Right lobe of liver (tissue), 6 donors: ENCODE results near the gene PPARA. TPM values are rescaled to one million over a fixed set of nuclear protein-coding genes. Genes with fewer than 3 reads are reported as not detected.

Experiments
- ATAC-seq, 4 donors: fragments of 200-7000 bp; cut with Tn5 transposase; one replicate each; pipeline ENCODE4 v1.9.1; 2020; ENCODE audit warnings: mild to moderate bottlenecking in 4 of 4, moderate library complexity in 4 of 4
- DNase-seq, 3 donors: peaks; one replicate each; pipeline ENCODE4 v3.0.0-alpha.2; 2020
- H3K27ac ChIP-seq, 3 donors: fragments of 200-600 bp; one replicate each; pipeline ENCODE4 v1.8.0; 2022
- H3K27me3 ChIP-seq, 2 donors: fragments of 200-600 bp; one replicate each; pipeline ENCODE4 v1.8.0; 2022
- H3K36me3 ChIP-seq, 4 donors: fragments of 200-600 bp; sonication (generic) in 1 of 4; one replicate each; pipeline versions ENCODE4 v1.5.1 to v1.8.0; 2017 to 2022; ENCODE audit warnings: control low read depth in 1 of 4
- H3K4me1 ChIP-seq, 4 donors: fragments of 200-600 bp; sonication (generic) in 1 of 4; one replicate each; pipeline versions ENCODE4 v1.5.1 to v1.8.0; 2017 to 2022; ENCODE audit warnings: control low read depth in 1 of 4
- H3K4me3 ChIP-seq, 3 donors: fragments of 200-600 bp; one replicate each; pipeline ENCODE4 v1.8.0; 2022
- H3K9me3 ChIP-seq, 4 donors: fragments of 200-600 bp; sonication (generic) in 1 of 4; one replicate each; pipeline versions ENCODE4 v1.5.1 to v1.8.0; 2017 to 2022; ENCODE audit warnings: control low read depth in 1 of 4
- CTCF ChIP-seq, 4 donors: fragments of 200-600 bp in 3 of 4; fragments of 450-650 bp in 1 of 4; IDR thresholded peaks; one replicate each; pipeline versions ENCODE4 v1.5.1 to v1.8.0; 2016 to 2022; ENCODE audit warnings: antibody characterized with exemption in 4 of 4, mild to moderate bottlenecking in 2 of 4
- POLR2A ChIP-seq: fragments of 450-650 bp; IDR thresholded peaks from one replicate; pipeline ENCODE4 v1.6.1; 2017; ENCODE audit warnings: antibody characterized with exemption, mild to moderate bottlenecking
- WGBS: methylation state at CpG from one replicate; pipeline ENCODE4 v1.1.6; 2018; ENCODE audit warnings: low coverage, low lambda C conversion rate; ENCODE audit not compliant: insufficient coverage; ENCODE audit errors: missing lambda C conversion rate; 5-methylcytosine and 5-hydroxymethylcytosine counted together
- intact Hi-C, 2 donors: fragments of 100-400 bp; cut with DNase I; formaldehyde crosslinking; loops; one replicate each; pipeline versions ENCODE4 v1.11.2 to v1.14.1; 2022
- total RNA-seq, 6 experiments: library from RNA; depleted of rRNA in 2 of 6; stranded (reverse); fragments of >200 nt in 2 of 6; fragmentation: NEBNext Ultra II Directional in 3 of 6; extraction: Animal tissue kit (Norgen Biotek cat#: 25700) in 3 of 6; gene quantifications; one replicate each; pipeline versions ENCODE4 v1.1.0 to v1.2.4, GENCODE V29; 2016 to 2023
- donor health status: DM: no; HTN: yes; CAD: no.
- donor health status: DM: no; HTN: no; CAD: no.
- donor health status: DM: no; HTN: no; CAD: no.
- donor health status: DM: no; HTN: yes; CAD: no.
- donor health status: DM: no; HTN: yes; CAD: no.

PPARA gene
- total RNA-seq, 6 experiments from 2014 or later, result 64.4 to 152 (median 95.1) TPM

GRCh38 chr22:46273432-46274148 is 123.3 kb downstream of the PPARA start:
- peaks cover 0 to 28% (median 5%) of the 10 kb centered on the region in 4 donors for H3K4me1 ChIP-seq
- H3K27me3 ChIP-seq, result no peaks in the 10 kb centered on the region
- TF ChIP-seq CTCF (IDR thresholded peaks at IDR 0.05), result no peak
- no peak for TF ChIP-seq POLR2A
- intact Hi-C loops, result no loop called here
- WGBS, result 82% methylated on average over 2 of the region's 12 CpGs
- H3K4me3 ChIP-seq, result no peak overlapping the region
- ATAC-seq (no peak), DNase-seq (no peak)
- H3K27ac ChIP-seq, result no peak overlapping the region
- no peaks in the 10 kb centered on the region for H3K9me3 ChIP-seq
- H3K36me3 ChIP-seq, result peaks cover 0 to 84% (median 49%) of the 10 kb centered on the region in 4 donors

GRCh38 chr22:46274381-46274780 is 124.1 kb downstream of the PPARA start:
- Histone ChIP-seq H3K27ac (no peak overlapping the region), H3K9me3 (no peaks in the 10 kb centered on the region), H3K27me3 (no peaks in the 10 kb centered on the region), H3K4me3 (no peak overlapping the region), H3K36me3 (peaks cover 0 to 92% (median 55%) of the 10 kb centered on the region in 4 donors), H3K4me1 (peaks cover 0 to 28% (median 5%) of the 10 kb centered on the region in 4 donors)
- TF ChIP-seq CTCF (IDR thresholded peaks at IDR 0.05) (no peak), POLR2A (no peak)
- DNase-seq (no peak), ATAC-seq (no peak)
- 88% methylated on average over 1 of the region's 8 CpGs for WGBS
- intact Hi-C loops, result no loop called here

- H3K36me3 ChIP-seq, result peaks cover 0 to 100% (median 63%) of the 10 kb centered on the region in 4 donors
- H3K9me3 ChIP-seq, result no peaks in the 10 kb centered on the region
- DNase-seq (no peak), ATAC-seq (peak in 1 of 4 donors; percentile 33)
- no peak for TF ChIP-seq POLR2A
- no peak for TF ChIP-seq CTCF (IDR thresholded peaks at IDR 0.05)
- H3K27me3 ChIP-seq, result no peaks in the 10 kb centered on the region
- H3K4me3 ChIP-seq, result no peak overlapping the region
- H3K4me1 ChIP-seq, result peaks cover 0 to 19% (median 2%) of the 10 kb centered on the region in 4 donors
- WGBS, result 67% methylated on average over 3 of the region's 3 CpGs
- intact Hi-C loops, result no loop called here
- H3K27ac ChIP-seq, result no peak overlapping the region
These were observed 125.3 kb downstream of the PPARA start for GRCh38 chr22:46275455-46276122.

GRCh38 chr22:46276563-46276962 is 126.2 kb downstream of the PPARA start:
- WGBS, result 83% methylated on average over 6 of the region's 7 CpGs
- DNase-seq, result no peak
- Histone ChIP-seq H3K9me3 (no peaks in the 10 kb centered on the region), H3K4me3 (no peak overlapping the region), H3K4me1 (peaks cover 0 to 12% (median 0%) of the 10 kb centered on the region in 4 donors), H3K27ac (no peak overlapping the region), H3K27me3 (no peaks in the 10 kb centered on the region), H3K36me3 (peaks cover 0 to 100% (median 67%) of the 10 kb centered on the region in 4 donors)
- intact Hi-C loops, result no loop called here
- no peak for TF ChIP-seq CTCF (IDR thresholded peaks at IDR 0.05)
- TF ChIP-seq POLR2A, result no peak
- no peak for ATAC-seq
